Suppressor macrophage treated with lipopolysaccharide for 1 hour (primary cell): ENCODE measurements around the gene NNT.
"Not testable (repeated sequence)": the region's sequence is repeated elsewhere in the genome, so short reads cannot be mapped to it uniquely, and the experiment has no call there.

Experiments
- DNase-seq, 3 donors: peaks; one replicate each; pipeline ENCODE4 v3.0.0-alpha.2; 2020 to 2022

The NNT gene

DNA sequence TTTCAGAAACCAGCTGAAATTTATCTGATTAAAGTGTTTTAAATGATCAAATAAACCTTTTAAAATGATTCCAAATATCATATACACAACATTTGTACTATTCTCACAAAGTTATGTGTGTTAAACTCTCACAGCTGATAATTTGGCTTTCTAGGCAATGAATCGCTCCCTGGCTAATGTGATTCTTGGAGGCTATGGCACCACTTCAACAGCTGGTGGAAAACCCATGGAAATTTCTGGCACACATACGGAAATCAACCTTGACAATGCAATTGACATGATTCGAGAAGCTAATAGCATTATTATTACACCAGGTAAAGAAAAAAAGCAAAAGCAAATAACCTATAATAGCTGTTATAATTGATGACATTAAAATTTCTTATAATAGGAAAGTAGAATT is 72.4 kb downstream of the NNT start:
- no peak for DNase-seq

DNA sequence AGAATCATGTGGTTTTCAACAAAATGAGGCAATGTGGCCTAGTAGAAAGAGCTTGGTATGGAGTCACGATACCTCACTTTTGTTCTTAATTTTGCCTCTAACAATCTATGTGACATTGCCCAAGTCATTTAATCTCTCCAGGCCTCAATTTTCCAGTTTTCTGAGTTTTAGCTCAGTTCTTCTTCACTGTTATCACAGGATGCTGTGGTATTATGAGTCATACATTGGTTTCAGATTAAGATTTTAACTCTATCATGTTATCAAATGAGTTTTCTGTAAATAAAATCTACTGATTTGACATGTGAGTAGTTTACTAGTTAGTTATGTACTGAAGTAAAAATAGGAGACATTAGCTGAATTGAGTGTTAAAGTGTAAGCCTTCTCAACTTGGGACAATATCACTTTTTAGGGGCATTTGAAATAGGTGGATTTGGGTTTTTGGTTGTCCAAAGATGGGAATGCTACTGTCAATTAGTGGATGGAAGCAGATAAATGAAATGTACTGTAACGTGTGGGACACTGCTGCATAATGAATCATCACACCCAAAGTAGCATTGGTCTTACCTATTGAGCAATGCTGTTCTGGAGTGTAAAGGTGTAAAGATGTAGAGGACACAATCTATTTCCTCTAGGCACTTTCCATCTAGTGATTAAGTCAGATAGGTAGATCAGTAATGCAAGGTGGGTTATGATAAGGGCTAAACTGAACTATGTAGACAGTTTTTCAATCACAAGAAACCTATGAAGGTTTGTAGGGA is 73.3 kb downstream of the NNT start:
- DNase-seq = no peak

DNA sequence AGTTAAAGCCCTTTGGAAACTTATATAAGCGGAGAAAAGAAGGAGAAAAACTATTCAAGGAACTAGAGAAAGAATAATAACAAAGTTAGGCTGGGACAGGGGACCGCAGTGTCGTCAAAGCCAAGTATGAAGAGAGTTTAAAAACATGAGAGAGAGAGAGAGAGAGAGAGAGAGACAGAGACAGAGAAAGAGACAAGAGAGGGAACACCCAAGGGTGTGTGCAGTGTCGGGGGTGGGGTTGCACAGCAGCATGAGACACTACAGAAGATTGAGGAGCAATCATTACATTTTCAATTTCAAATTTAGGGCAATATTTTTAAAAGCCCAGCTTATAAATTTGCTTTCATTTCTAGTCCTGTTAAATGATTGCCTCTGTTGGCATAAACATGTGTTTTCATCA is 74.3 kb downstream of the NNT start:
- no peak for DNase-seq

DNA sequence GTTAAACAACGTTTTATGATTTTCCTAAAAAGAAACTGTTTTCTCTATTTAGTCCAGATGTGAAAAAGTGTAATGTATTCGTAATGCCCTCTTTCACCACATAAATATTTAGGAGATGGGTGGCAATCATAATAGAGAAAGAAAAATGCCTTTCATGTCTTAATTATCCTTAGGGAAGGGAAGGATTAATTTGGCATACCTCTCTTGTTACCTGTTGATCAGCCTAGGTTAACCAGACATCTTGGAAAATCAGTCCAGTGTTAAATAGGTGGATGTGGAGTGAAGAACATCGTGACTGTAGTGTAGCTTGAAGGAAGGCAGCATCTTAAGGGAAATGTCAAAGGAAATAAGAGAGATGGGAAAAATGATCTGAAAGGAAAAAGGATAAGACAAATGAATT is 76.2 kb downstream of the NNT start:
- no peak for DNase-seq

DNA sequence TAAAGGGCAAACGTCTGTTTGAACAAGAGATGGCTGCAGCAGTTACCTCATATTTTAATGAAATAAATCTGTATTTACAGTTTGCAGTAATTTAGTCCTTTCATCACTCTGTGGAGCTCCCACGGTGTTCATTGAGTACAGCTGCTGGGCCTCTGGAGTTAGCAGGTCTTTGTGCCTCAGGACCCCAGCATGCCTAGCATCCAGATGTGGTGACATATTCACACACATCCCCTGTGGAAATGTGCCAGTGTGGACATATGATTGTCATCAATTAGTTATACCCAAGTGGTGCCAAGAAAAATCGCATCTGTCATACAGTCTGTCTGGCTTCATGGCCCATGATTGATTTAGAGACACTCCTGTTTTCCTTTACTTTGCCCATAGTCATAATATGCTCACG is 77.3 kb downstream of the NNT start:
- DNase-seq = no peak

DNA sequence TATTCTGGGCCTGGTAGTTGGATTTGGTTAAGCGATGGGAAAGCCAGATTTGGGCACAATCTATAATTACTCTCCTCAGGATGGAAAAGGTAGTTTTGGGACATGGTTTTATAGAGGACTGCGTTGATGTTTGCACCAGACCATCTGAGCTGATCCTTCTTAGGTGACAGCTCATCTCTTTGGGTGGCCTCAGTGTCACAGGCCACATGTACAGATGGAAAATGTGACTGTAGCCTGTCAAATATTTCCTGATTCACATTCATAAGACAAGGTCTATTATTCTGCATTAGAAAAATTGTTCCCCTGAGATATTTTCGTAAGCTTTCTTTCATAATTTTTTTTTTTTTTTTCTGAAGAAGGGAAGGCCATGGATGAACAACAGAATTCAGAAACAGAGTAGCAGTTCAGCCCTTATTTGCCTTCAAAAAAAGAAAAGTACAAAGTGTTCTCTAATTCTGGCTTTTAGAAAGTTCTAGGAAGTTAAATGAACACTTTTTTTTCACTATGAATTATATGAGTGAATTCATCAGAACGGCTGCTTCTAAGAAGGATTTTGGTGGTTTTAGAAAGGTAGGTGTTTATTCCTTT is 81.0 kb downstream of the NNT start:
- no peak for DNase-seq

DNA sequence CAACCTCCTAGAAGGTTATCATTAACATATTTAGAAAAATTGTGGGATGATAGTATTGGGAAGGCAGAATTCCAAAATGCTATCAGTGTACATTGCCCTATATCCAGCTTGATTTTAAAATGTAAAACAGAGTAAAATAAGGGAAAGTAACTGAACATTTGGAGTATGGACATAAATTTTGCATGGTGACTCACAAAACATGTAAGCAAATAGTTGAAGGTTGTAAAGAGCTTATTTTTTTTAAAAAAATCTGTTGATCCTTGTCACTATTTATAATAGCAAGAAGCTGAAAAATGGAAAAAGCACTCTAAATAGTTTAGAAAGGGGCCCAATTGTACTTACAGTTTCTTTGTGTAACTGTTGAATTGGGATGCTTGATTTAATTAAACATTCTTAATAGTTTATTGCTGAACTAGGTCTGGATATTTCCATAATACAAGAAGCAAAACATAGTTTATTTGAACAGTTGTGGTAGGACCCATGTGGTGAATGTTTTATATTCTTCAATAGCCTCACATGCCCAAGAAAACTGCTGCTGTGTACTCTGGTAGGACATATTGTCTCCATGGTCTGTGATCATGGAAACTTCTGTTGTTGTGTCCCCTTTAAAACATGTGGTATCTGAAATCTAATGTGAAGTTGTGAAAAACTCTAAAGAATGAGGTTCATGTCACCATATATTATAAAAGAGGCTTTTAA is 82.4 kb downstream of the NNT start:
- DNase-seq = no peak

DNA sequence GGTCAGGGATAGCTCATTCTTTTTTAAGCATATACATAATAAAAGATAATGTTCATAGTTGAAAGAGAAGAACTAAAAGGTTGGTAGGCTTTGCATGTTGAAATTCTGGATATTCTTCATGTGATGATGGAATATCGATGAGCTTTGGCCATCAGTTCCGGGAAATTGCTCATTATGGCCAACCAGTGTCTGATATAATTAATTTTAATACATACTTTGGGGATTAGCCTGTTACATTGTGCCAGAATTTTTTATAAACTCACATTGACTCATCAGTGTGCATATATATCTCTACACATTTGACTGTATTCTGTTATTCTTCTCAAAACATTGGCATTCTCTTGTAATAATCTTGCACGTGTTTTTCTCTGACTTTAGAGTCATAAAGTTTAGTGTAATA is 84.3 kb downstream of the NNT start:
- no peak for DNase-seq

DNA sequence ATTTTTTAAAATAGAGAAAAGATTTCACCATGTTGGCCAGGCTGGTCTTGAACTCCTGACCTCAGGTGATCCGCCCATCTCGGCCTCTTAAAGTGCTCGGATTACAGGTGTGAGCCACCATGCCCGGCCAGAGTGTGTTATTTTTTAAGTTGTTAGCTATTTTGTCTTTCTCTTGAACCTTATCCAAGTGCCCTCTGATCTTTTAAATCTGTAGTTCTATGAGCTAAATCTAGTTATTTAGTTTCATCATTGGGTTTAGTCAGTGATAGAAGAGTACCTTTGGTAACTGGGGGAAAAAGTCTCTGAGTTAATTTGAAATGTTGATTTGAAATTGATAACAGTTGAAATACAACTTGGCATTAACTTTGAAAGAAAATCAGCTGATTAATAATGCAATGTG is 88.3 kb downstream of the NNT start:
- no peak for DNase-seq

DNA sequence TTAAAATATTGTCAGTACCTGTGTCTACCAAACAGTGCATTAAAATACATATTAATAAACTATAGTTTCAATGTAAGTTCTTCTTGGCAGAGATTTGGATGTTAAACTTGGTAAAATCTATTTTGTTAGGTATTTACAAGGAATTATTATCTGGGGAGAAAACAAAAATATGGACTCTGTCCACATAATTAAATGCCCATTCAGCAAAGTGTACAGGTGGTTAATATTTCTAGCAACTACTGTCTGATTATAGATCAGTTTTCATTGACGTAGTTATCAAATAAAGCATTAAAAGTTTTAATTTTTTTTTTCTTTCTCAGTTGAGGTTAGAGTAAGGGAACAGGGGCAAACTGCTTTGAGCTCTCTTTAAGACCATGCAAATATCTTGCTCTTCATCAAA is 88.9 kb downstream of the NNT start:
- no peak for DNase-seq

DNA sequence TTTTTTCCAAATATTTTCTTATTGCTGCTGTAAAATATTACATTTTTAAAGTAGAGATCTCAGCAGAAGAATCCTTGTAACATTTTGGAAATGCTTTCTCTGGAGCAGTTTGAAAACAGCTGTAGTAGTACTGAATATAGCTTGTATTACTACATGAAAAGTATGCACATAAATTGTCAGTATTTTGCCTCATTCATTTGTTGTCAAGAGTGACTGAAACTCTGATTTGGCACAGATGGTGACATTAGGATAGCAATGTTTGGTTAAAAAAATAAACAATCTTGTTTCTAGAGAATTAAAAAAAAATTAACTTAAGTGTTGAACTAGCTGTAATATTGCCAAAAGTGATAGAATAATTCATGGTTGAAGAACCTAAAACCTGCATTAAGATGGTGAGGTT is 90.4 kb downstream of the NNT start:
- DNase-seq = no peak

DNA sequence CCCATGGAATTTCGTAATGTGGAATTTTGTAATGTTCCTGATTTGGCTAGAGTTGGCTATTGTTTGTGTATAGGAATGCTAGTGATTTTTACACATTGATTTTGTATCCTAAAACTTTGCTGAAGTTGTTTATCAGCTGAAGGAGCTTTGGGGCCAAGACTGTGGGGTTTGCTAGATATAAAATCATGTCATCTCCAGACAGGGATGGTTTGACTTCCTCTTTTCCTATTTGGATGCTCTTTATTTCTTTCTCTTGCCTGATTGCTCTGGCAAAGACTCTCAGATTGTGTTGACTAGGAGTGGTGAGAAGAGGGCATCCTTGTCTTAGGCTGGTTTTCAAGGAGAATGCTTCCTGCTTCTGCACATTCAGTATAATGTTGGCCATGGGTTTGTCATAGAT is 91.0 kb downstream of the NNT start:
- no peak for DNase-seq

DNA sequence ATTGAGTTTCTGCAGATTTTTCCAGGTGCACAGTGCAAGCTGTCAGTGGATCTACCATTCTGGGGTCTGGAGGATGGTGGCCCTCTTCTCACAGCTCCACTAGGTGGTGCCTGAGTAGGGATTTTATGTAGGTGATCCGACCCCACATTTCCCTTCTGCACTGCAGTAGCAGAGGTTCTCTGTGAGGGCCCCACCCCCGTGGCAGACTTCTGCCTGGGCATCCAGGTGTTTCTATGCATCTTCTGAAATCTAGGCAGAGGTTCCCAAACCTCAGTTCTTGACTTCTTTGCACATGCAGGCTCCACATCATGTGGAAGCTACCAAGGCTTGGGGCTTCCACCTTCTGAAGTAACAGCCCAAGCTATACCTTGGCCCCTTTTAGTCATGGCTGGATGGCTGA is 93.5 kb downstream of the NNT start:
- DNase-seq = not testable (repeated sequence)

DNA sequence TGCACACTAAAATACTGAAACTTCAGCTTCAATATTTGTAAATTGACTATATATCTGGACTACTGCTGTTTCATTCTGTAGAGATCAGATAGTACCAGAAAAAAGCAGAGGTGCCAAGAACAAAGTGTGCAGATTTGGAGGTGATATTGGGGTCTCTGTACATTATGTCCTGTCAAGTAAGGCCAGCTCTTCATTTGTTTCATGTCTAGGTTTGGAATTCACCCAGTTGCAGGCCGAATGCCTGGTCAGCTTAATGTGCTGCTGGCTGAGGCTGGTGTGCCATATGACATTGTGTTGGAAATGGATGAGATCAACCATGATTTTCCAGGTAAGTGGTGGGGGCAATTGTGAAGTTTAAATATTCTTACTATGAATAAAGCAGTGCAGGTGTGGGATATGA is 96.9 kb downstream of the NNT start:
- no peak for DNase-seq

DNA sequence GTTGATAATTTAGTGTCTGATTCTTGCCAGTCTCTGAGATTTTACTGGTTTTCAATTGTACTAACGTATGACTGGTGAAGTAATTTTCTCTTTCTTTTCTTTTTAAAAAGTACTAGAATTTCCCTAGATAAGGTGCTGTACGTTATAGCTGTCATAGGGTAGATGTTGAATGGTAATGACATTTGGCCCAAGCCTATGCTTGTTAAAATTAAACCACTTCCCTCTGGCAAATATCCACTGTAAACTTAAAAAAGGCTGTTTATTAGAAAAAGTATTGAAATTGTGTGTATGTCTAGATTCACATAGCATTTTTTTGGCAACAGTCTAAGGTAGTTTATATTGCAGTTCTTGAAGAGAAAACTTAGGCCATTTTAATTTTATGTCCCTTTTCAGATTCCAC is 97.6 kb downstream of the NNT start:
- DNase-seq = no peak

DNA sequence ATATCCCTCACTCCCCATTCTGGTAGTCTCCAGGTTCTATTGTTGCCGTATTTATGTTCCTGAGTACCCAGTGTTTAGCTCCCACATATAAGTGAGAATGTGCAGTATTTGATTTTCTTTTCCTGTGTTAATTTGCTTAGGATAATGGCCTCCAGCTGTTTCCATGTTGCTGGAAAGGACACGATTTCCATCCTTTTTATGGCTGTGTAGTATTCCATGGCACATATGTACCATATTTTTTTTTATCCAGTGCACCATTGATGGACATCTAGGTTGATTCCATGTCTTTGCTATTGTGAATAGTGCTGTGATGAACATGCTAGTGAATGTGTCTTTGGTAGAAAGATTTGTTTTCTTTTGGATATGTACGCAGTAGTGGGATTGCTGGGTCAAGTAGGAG is 98.2 kb downstream of the NNT start:
- DNase-seq = no peak

DNA sequence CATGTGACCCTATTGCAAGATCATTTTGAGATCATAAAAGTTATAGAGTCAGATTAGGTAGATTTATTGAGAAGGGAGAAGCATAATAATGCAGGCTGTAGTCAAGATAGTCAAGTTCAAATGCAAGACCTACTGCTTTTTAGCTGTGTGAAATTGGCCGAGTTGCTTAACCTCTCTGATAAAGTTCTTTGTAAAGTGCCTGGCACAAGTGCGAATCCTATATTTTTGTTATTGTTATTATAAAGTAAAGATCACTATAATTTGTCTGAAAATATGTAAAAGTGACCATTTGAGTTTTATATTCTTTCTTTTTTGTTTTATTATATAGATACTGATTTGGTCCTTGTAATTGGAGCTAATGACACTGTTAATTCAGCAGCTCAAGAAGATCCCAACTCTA is 99.3 kb downstream of the NNT start:
- DNase-seq = no peak

DNA sequence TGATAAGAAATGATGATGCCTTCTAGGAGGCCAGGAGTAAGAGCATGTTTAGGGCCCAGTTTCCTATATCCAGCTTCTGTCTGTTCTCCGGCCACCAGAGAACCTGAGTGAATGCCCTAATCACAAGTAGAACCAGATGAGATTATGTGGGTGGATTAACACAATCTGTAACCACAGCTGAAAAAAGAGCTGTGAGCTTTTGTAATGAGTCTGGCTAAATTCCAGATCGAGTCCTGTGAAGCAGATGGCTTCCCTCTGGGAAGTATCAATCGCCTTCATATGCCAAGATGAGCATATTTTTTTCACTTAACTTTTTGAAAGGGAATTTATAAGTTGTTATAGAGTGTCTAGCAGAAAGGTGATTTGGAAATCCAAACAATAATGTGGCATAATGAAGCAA is 99.8 kb downstream of the NNT start:
- DNase-seq = no peak

DNA sequence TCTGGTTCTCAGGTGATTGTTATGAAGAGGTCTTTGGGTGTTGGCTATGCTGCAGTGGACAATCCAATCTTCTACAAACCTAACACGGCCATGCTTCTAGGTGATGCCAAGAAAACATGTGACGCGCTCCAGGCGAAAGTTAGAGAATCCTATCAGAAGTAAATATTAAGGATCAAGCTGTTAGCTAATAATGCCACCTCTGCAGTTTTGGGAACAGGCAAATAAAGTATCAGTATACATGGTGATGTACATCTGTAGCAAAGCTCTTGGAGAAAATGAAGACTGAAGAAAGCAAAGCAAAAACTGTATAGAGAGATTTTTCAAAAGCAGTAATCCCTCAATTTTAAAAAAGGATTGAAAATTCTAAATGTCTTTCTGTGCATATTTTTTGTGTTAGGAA is 101.3 kb downstream of the NNT start:
- DNase-seq = no peak

DNA sequence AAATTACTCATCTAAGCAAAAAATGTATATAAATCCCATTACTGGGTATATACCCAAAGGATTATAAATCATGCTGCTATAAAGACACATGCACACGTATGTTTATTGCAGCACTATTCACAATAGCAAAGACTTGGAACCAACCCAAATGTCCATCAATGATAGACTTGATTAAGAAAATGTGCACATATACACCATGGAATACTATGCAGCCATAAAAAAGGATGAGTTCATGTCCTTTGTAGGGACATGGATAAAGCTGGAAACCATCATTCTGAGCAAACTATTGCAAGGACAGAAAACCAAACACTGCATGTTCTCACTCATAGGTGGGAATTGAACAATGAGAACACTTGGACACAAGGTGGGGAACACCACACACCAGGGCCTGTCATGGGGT is 103.6 kb downstream of the NNT start:
- DNase-seq = not testable (repeated sequence)

DNA sequence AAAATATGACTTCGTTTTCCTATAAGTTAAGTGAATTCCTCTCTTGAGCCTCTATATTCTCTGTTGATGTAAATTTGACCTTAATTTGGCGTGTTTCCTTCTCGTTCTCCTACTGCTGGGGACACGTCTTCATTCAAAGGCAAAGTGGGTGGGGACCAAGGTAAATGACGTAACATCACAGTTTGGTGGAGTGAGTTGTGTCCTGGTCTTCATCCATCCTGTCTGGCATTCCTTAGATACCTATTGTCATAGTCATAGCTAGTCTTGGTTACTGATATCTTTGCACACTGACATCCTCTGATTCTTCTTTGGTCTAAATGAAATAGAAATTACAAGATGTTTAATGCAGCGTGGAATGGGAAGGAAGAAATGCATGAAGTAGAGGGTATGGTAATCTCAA is 108.5 kb downstream of the NNT start:
- no peak for DNase-seq

DNA sequence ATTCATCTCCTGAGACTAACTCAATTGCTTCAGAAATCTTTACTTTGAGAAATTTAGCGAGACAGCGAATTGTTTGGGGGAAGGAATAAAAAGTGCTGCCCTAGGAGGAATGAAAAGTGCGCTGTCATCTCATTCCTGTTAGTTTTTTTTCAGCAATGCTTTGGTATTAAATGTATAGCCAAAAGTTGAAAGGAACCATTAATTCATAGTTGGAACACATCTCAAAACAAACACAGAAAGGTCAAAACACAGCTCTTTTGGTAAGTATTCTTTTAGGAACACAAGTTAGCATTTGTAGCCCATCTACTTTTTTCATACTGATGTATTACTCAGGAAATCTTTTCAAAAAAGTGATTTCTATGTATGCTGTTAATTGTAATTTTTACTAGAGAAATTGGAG is 109.1 kb downstream of the NNT start:
- DNase-seq = no peak

DNA sequence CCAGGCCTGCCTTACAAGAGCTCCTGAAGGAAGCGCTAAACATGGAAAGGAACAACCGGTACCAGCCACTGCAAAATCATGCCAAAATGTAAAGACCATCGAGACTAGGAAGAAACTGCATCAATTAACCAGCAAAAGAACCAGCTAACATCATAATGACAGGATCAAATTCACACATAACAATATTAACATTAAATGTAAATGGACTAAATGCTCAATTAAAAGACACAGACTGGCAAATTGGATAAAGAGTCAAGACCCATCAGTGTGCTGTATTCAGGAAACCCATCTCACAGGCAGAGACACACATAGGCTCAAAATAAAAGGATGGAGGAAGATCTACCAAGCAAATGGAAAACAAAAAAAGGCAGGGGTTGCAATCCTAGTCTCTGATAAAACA is 116.8 kb downstream of the NNT start:
- not testable (repeated sequence) for DNase-seq

DNA sequence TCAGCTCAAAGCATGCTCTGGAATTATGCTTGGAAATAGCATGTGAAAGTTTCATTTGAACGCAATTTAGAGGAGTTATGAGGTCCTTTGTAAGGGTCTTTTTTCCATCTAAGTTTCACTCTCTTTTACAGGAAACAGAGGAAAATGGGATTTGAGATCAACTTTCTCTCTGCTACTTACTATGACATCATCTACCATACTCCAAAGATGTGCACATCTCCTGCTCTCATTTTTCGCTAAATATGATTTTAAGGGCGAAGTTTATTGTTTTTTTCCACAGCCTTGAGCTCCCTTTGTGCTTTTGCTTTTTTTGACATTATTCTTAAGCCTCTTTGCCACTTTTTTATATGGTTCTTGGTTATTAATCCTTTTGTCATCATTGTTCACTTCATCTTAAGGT is 125.6 kb downstream of the NNT start:
- no peak for DNase-seq
